H1 (cell line): ENCODE measurements around the gene KHSRP. TPM values are rescaled to one million over a fixed set of nuclear protein-coding genes. Genes with fewer than 3 reads are reported as not detected.

Experiments used
- CTCF ChIA-PET: fragments of 300-600 bp; sonication (Branson Sonifier 250); formaldehyde crosslinking; loops from one replicate; lab custom pipeline; 2021; ENCODE audit not compliant: partially characterized antibody; lab: Charles Lee
- POLR2A ChIA-PET: fragments of 300-600 bp; sonication (Branson Sonifier 250); formaldehyde crosslinking; loops from one replicate; lab custom pipeline; 2021; ENCODE audit warnings: inconsistent platforms; ENCODE audit not compliant: partially characterized antibody; lab: Charles Lee
- DNase-seq, 2 experiments: peaks; one replicate each; pipeline versions ENCODE4 v3.0.0 to v3.0.0-alpha.2; 2010 to 2022; ENCODE audit warnings: low spot score in 2 of 2, low read depth in 1 of 2, mixed read lengths in 1 of 2
- FAIRE-seq: peaks from 2 replicates; lab custom pipeline; 2011; peaks lifted over from hg19 to GRCh38; lab: Jason Lieb, UNC
- H2AFZ ChIP-seq: 2 replicates; pipeline ENCODE4 v1.8.1; 2012; ENCODE audit warnings: low read length, inconsistent platforms
- H2AK5ac ChIP-seq: 2 replicates; pipeline ENCODE4 v1.6.1; 2013; ENCODE audit warnings: low read depth, low read length
- H2BK120ac ChIP-seq: replicated peaks from 2 replicates; pipeline ENCODE3; 2013; ENCODE audit warnings: low read depth, low read length, inconsistent platforms
- H2BK12ac ChIP-seq: 2 replicates; pipeline ENCODE4 v1.6.1; 2013; ENCODE audit warnings: low read depth, low read length
- H2BK15ac ChIP-seq: 2 replicates; pipeline ENCODE4 v1.6.1; 2013; ENCODE audit warnings: low read length
- H2BK20ac ChIP-seq: 2 replicates; pipeline ENCODE4 v1.6.1; 2013; ENCODE audit warnings: low read length
- H2BK5ac ChIP-seq: 2 replicates; pipeline ENCODE4 v1.6.1; 2013; ENCODE audit warnings: low read depth, low read length
- H3K14ac ChIP-seq: 2 replicates; pipeline ENCODE4 v1.6.1; 2013; ENCODE audit warnings: inconsistent platforms; ENCODE audit not compliant: insufficient read length
- H3K18ac ChIP-seq: 2 replicates; pipeline ENCODE4 v1.6.1; 2013; ENCODE audit warnings: low read length; ENCODE audit errors: extremely low read depth
- H3K23ac ChIP-seq: 2 replicates; pipeline ENCODE4 v1.6.1; 2013; ENCODE audit warnings: inconsistent platforms; ENCODE audit not compliant: insufficient read length
- H3K23me2 ChIP-seq: 2 replicates; pipeline ENCODE4 v1.6.1; 2013; ENCODE audit warnings: low read depth, low read length
- H3K27ac ChIP-seq: 2 replicates; pipeline ENCODE4 v1.6.1; 2011; ENCODE audit warnings: low read depth, low read length, inconsistent platforms
- H3K27me3 ChIP-seq, 4 experiments: replicated peaks in 1 of 4; 1 replicate in 1 of 4; 2 replicates in 3 of 4; pipeline versions ENCODE4 v1.6.1 to v1.8.1; 2011 to 2013; ENCODE audit warnings: low read length in 3 of 4, mild to moderate bottlenecking in 3 of 4, inconsistent platforms in 2 of 4, mixed read lengths in 2 of 4, moderate library complexity in 1 of 4; ENCODE audit not compliant: control insufficient read depth in 3 of 4, insufficient read depth in 3 of 4; ENCODE audit errors: extremely low read depth in 1 of 4
- H3K36me3 ChIP-seq, 4 experiments: 2 replicates each; pipeline versions ENCODE4 v1.6.1 to v1.8.1; 2011 to 2013; ENCODE audit warnings: mild to moderate bottlenecking in 4 of 4, low read length in 3 of 4, moderate library complexity in 2 of 4, control low read depth in 1 of 4, inconsistent platforms in 1 of 4; ENCODE audit not compliant: insufficient read depth in 4 of 4, control insufficient read depth in 2 of 4
- H3K4ac ChIP-seq: replicated peaks from 2 replicates; pipeline ENCODE3; 2013; ENCODE audit warnings: low read length, low read depth, mixed read lengths, inconsistent platforms; ENCODE audit not compliant: insufficient read length
- H3K4me1 ChIP-seq, 4 experiments: replicated peaks in 1 of 4; 1 replicate in 1 of 4; 2 replicates in 3 of 4; pipeline versions ENCODE4 v1.6.1 to v1.8.1; 2011 to 2013; ENCODE audit warnings: low read length in 3 of 4, inconsistent platforms in 2 of 4, mixed read lengths in 1 of 4; ENCODE audit not compliant: insufficient read depth in 4 of 4, control insufficient read depth in 3 of 4
- H3K4me2 ChIP-seq, 2 experiments: 2 replicates each; pipeline versions ENCODE4 v1.6.1 to v1.8.1; 2011 to 2013; ENCODE audit warnings: low read depth in 2 of 2, low read length in 2 of 2, control low read depth in 1 of 2, inconsistent platforms in 1 of 2, mild to moderate bottlenecking in 1 of 2; ENCODE audit not compliant: insufficient read depth in 1 of 2
- H3K4me3 ChIP-seq, 4 experiments: fragments of 200-600, 300-600 bp in 1 of 4; sonication (generic), shearing (Covaris generic), sonication (Bioruptor Twin) in 1 of 4; 2 replicates each; pipeline versions ENCODE4 v1.5.1 to v1.8.1; 2011 to 2016; ENCODE audit warnings: low read length in 4 of 4, low read depth in 3 of 4, control low read depth in 2 of 4, inconsistent platforms in 2 of 4, mild to moderate bottlenecking in 2 of 4, mixed read lengths in 1 of 4, moderate library complexity in 1 of 4; ENCODE audit not compliant: insufficient read depth in 2 of 4; ENCODE audit errors: extremely low read depth in 1 of 4
- H3K56ac ChIP-seq: replicated peaks from 2 replicates; pipeline ENCODE3; 2013; ENCODE audit warnings: low read depth, mild to moderate bottlenecking, mixed read lengths, low read length, inconsistent platforms; ENCODE audit not compliant: insufficient read length
- H3K79me1 ChIP-seq: 2 replicates; pipeline ENCODE4 v1.6.1; 2013; ENCODE audit warnings: low read depth, low read length, control low read depth
- H3K79me2 ChIP-seq, 2 experiments: 2 replicates each; pipeline versions ENCODE4 v1.6.1 to v1.8.1; 2012 to 2013; ENCODE audit warnings: low read length in 2 of 2, mild to moderate bottlenecking in 2 of 2, inconsistent platforms in 1 of 2; ENCODE audit not compliant: insufficient read depth in 2 of 2, control insufficient read depth in 1 of 2
- H3K9ac ChIP-seq, 4 experiments: replicated peaks in 1 of 4; 1 replicate in 1 of 4; 2 replicates in 3 of 4; pipeline versions ENCODE4 v1.6.1 to v1.8.1; 2011 to 2013; ENCODE audit warnings: low read depth in 3 of 4, low read length in 3 of 4, control low read depth in 2 of 4, mild to moderate bottlenecking in 2 of 4, moderate library complexity in 2 of 4, inconsistent platforms in 1 of 4; ENCODE audit errors: extremely low read depth in 1 of 4
- H3K9me3 ChIP-seq, 2 experiments: 2 replicates each; pipeline versions ENCODE4 v1.6.1 to v1.8.1; 2012 to 2013; ENCODE audit warnings: mild to moderate bottlenecking in 2 of 2, moderate library complexity in 2 of 2, control low read depth in 1 of 2, inconsistent platforms in 1 of 2, low read depth in 1 of 2, low read length in 1 of 2, mixed read lengths in 1 of 2; ENCODE audit not compliant: insufficient read depth in 2 of 2
- H4K20me1 ChIP-seq, 2 experiments: replicated peaks in 1 of 2; 2 replicates each; pipeline versions ENCODE3 to v1.8.1; 2011 to 2013; ENCODE audit warnings: inconsistent platforms in 2 of 2, low read length in 2 of 2, mild to moderate bottlenecking in 1 of 2; ENCODE audit not compliant: insufficient read depth in 2 of 2, control insufficient read depth in 1 of 2
- H4K5ac ChIP-seq: 2 replicates; pipeline ENCODE4 v1.6.1; 2013; ENCODE audit warnings: low read length, low read depth, mixed read lengths, inconsistent platforms; ENCODE audit not compliant: insufficient read length
- H4K8ac ChIP-seq: 2 replicates; pipeline ENCODE4 v1.8.0; 2013; ENCODE audit warnings: mild to moderate bottlenecking, moderate library complexity, low read length, inconsistent platforms; ENCODE audit not compliant: insufficient read depth; ENCODE audit errors: extremely low read depth
- H4K91ac ChIP-seq: replicated peaks from 2 replicates; pipeline ENCODE3; 2013; ENCODE audit warnings: low read length, mixed read lengths, inconsistent platforms; ENCODE audit not compliant: insufficient read length
- ASH2L ChIP-seq: fragments of 200-600, 300-600 bp; sonication (generic); IDR thresholded peaks from one replicate; pipeline ENCODE4 v1.7.1; 2017; ENCODE audit warnings: low read length
- BRCA1 ChIP-seq: IDR thresholded peaks from 2 replicates; pipeline ENCODE4 v1.6.1; 2012; ENCODE audit warnings: low read depth, low read length, improper control_type of control experiment
- CBX8 ChIP-seq: fragments of 300-800, 300-1000 bp; sonication (generic); IDR thresholded peaks from 2 replicates; pipeline ENCODE4 v1.7.1; 2016; ENCODE audit warnings: low read depth, low read length, borderline replicate concordance
- EZH2 ChIP-seq: fragments of 200-600 bp; sonication (generic); IDR thresholded peaks from 2 replicates; pipeline ENCODE4 v1.7.1; 2012; ENCODE audit warnings: low read depth, mild to moderate bottlenecking, moderate library complexity, low read length, inconsistent platforms; ENCODE audit not compliant: severe bottlenecking
- FOSL1 ChIP-seq: IDR thresholded peaks from 2 replicates; pipeline ENCODE4 v1.6.1; 2011; ENCODE audit warnings: mild to moderate bottlenecking, low read depth, low read length, moderate library complexity; ENCODE audit not compliant: insufficient read depth
- HDAC6 ChIP-seq: IDR thresholded peaks from one replicate; pipeline ENCODE4 v1.7.1; 2012; ENCODE audit warnings: low read depth, mild to moderate bottlenecking, inconsistent platforms, low read length, moderate library complexity
- NANOG ChIP-seq: IDR thresholded peaks from 2 replicates; pipeline ENCODE4 v1.6.1; 2011; ENCODE audit warnings: low read length, low read depth, mild to moderate bottlenecking, inconsistent platforms; ENCODE audit not compliant: insufficient read depth, poor library complexity, severe bottlenecking
- PHF8 ChIP-seq: fragments of 200-600 bp; sonication (generic); conservative IDR thresholded peaks from 2 replicates; pipeline ENCODE4 v1.7.1; 2012; ENCODE audit warnings: low read depth, mild to moderate bottlenecking, inconsistent platforms, low read length, moderate library complexity
- POLR2AphosphoS5 ChIP-seq: IDR thresholded peaks from 2 replicates; pipeline ENCODE4 v1.6.1; 2011; ENCODE audit warnings: low read depth, low read length
- WGBS, 2 experiments: shearing (Covaris generic) in 1 of 2; methylation state at CpG; one replicate each; pipeline versions ENCODE4 v1.1.6 to v1.1.7; 2013 to 2015; ENCODE audit warnings: low lambda C conversion rate in 2 of 2, mixed read lengths in 2 of 2, inconsistent platforms in 1 of 2, low coverage in 1 of 2, missing lambda C conversion rate in 1 of 2; ENCODE audit not compliant: insufficient replicate concordance in 2 of 2, insufficient coverage in 1 of 2, insufficient read length in 1 of 2; ENCODE audit errors: extremely low coverage in 1 of 2, missing lambda C conversion rate in 1 of 2; 5-methylcytosine and 5-hydroxymethylcytosine counted together
- polyA plus RNA-seq, 7 experiments: library from polyadenylated mRNA; depleted of rRNA in 3 of 7; stranded (reverse) in 5 of 7; unstranded in 2 of 7; fragments of >200 nt in 5 of 7; fragments of 200-250 nt in 2 of 7; gene quantifications; 1 replicate in 5 of 7; 2 replicates in 1 of 7; 4 replicates in 1 of 7; pipeline versions ENCODE4 v1.2.1 to v1.2.3, GENCODE V29; 2011 to 2013; ENCODE audit warnings: missing spikeins in 2 of 7, mixed read lengths in 2 of 7
- total RNA-seq: library from RNA; stranded (reverse); fragmentation: NEBNext Ultra II Directional; extraction: Animal tissue kit (Norgen Biotek cat#: 25700); gene quantifications from 2 replicates; pipeline ENCODE4 v1.2.1, GENCODE V29; 2021
- TF ChIP-seq, protein P1 (sequence below), 3 experiments: IDR thresholded peaks; 1 replicate in 2 of 3; 2 replicates in 1 of 3; pipeline versions ENCODE4 v1.5.1 to v1.6.1; 2011; ENCODE audit warnings: low read length in 3 of 3, mild to moderate bottlenecking in 3 of 3, inconsistent platforms in 2 of 3, low read depth in 1 of 3, moderate library complexity in 1 of 3; ENCODE audit not compliant: insufficient read depth in 1 of 3; ENCODE audit errors: control extremely low read depth in 1 of 3

The KHSRP gene
- total and polyA plus RNA-seq, 2 of the 8 experiments (the other 6 are each of a cell fraction or from before 2014, with no cell fraction given): 143 to 573 TPM

DNA sequence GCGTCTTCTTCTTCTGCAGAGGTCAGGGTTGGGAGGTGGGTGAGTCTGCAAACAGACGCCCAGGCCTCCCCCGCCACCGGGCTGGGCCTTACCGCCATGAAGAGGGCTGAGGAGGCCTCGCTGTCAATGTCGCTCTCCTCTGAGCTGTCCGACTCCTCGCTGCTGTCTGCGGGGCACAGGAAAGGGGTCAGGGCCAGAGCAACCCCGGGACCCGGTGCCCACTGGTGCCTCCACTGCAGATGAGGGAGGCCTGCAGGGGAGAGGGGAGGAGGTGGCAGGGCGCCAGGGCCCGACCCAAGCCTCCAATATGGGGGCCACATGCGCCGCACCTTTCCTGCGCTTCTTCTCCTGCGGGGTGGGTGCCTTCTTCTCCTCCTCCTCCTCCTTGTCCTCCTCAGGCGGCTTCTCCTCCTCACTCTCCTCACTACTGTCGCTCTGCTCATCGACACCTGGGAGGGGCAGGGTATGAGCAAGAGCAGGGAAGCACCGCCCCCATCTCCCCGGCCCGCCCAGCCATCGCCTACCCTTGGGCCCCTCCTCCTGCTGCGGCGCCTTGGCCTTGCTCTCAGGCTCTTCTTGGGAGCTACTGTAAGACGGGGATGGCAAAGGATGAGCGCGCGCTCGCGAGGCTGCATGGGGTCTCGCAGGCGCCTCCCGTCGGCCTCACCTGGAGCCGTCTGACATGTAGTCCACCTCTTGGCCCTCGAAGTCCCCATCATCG lies 43.4 kb downstream of the KHSRP start:
- H3K27me3 ChIP-seq: no peaks in the 10 kb centered on the region
- no peak overlapping the region for H2BK15ac ChIP-seq
- H3K36me3 ChIP-seq: peaks cover 20 to 50% (median 40%) of the 10 kb centered on the region in 4 experiments
- H4K5ac ChIP-seq: no peak overlapping the region
- no peaks in the 10 kb centered on the region for H3K23me2 ChIP-seq
- no peak overlapping the region for H3K56ac ChIP-seq
- no peak overlapping the region for H4K91ac ChIP-seq
- no peak overlapping the region for H3K4me3 ChIP-seq
- no peak overlapping the region for H2BK5ac ChIP-seq
- no peak overlapping the region for H2AFZ ChIP-seq
- no peaks in the 10 kb centered on the region for H3K79me2 ChIP-seq
- FAIRE-seq: no peak
- peaks cover 5 to 11% of the 10 kb centered on the region in 2 experiments; a peak in 2 of 4 replicates for H3K9me3 ChIP-seq
- CTCF ChIA-PET: no interaction called here
- no peak overlapping the region for H3K4me2 ChIP-seq
- H2BK20ac ChIP-seq: no peak overlapping the region
- no peak overlapping the region for H3K9ac ChIP-seq
- 92% methylated on average over 19 of the region's 40 CpGs; no CpG with 5 or more reads in 1 of the 2 experiments for WGBS, 2 experiments
- H2AK5ac ChIP-seq: no peak overlapping the region
- peaks cover 0 to under 1% (median 0%) of the 10 kb centered on the region in 4 experiments; a peak in 3 of 7 replicates for H3K4me1 ChIP-seq
- POLR2A ChIA-PET: interaction anchor here (0.7 to 0.8 kb wide), 3 partner anchors 20 to 40 kb away, joined by 3 to 4 read pairs (median 3); partner anchors contain the start of gene CLPP
- DNase-seq: no peak
- H3K23ac ChIP-seq: no peak overlapping the region
- no peak overlapping the region for H3K18ac ChIP-seq
- no peak overlapping the region for H2BK12ac ChIP-seq
- H3K27ac ChIP-seq: no peak overlapping the region
- no peaks in the 10 kb centered on the region for H3K79me1 ChIP-seq
- no peak overlapping the region for H3K4ac ChIP-seq
- H3K14ac ChIP-seq: no peak overlapping the region
- no peak overlapping the region for H2BK120ac ChIP-seq
- H4K20me1 ChIP-seq: peaks cover 2 to 6% of the 10 kb centered on the region in 2 experiments
- no peak overlapping the region for H4K8ac ChIP-seq
- TF ChIP-seq BRCA1: no peak
- TF ChIP-seq, protein P1, sequence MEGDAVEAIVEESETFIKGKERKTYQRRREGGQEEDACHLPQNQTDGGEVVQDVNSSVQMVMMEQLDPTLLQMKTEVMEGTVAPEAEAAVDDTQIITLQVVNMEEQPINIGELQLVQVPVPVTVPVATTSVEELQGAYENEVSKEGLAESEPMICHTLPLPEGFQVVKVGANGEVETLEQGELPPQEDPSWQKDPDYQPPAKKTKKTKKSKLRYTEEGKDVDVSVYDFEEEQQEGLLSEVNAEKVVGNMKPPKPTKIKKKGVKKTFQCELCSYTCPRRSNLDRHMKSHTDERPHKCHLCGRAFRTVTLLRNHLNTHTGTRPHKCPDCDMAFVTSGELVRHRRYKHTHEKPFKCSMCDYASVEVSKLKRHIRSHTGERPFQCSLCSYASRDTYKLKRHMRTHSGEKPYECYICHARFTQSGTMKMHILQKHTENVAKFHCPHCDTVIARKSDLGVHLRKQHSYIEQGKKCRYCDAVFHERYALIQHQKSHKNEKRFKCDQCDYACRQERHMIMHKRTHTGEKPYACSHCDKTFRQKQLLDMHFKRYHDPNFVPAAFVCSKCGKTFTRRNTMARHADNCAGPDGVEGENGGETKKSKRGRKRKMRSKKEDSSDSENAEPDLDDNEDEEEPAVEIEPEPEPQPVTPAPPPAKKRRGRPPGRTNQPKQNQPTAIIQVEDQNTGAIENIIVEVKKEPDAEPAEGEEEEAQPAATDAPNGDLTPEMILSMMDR (IDR thresholded peaks at IDR 0.05; ENCODE audit: control extremely low read depth in 1 of 3, insufficient read depth in 1 of 3, low read depth in 1 of 3, low read length in 3 of 3): no peak
- TF ChIP-seq POLR2AphosphoS5: no peak
- TF ChIP-seq HDAC6: no peak
- TF ChIP-seq CBX8: no peak
- TF ChIP-seq ASH2L: no peak
- TF ChIP-seq FOSL1: no peak
- no peak for TF ChIP-seq NANOG
- no peak for TF ChIP-seq PHF8
- no peak for TF ChIP-seq EZH2
